Central memory CD4-positive, alpha-beta T cell (primary cell): ENCODE measurements around the gene TPGS1.

Experiments
- DNase-seq: peaks from one replicate; pipeline ENCODE4 v3.0.0; 2022

Gene TPGS1

GRCh38 chr19:522726-523125, 15.4 kb downstream of the TPGS1 start:
- DNase-seq: no peak

GRCh38 chr19:524062-524674, 16.9 kb downstream of the TPGS1 start:
- no peak for DNase-seq

GRCh38 chr19:525029-525428, 17.7 kb downstream of the TPGS1 start:
- no peak for DNase-seq

- no peak for DNase-seq
Observed at GRCh38 chr19:525857-526419, 18.6 kb downstream of the TPGS1 start.

- DNase-seq: peak; percentile 9
Observed at GRCh38 chr19:530134-531008, 23.1 kb downstream of the TPGS1 start.

GRCh38 chr19:531009-531752, 23.9 kb downstream of the TPGS1 start:
- DNase-seq: peak; percentile 92

- no peak for DNase-seq
Observed at GRCh38 chr19:531753-532560, 24.7 kb downstream of the TPGS1 start, which contains the start of gene CDC34. Gene CDC34 (plus strand): TSS chr19:531760. CDS start chr19:531932, 172 bp downstream.

GRCh38 chr19:532561-533363, 25.5 kb downstream of the TPGS1 start:
- peak; percentile 35 for DNase-seq

- DNase-seq: no peak
Observed at GRCh38 chr19:533364-534058, 26.2 kb downstream of the TPGS1 start.

GRCh38 chr19:534088-534487, 26.8 kb downstream of the TPGS1 start:
- DNase-seq: no peak

- no peak for DNase-seq
Observed at GRCh38 chr19:535017-535835, 27.9 kb downstream of the TPGS1 start.

GRCh38 chr19:536031-536880, 29.0 kb downstream of the TPGS1 start:
- DNase-seq: no peak

GRCh38 chr19:536881-537404, 29.6 kb downstream of the TPGS1 start:
- DNase-seq: no peak

GRCh38 chr19:538641-539428, 31.5 kb downstream of the TPGS1 start:
- DNase-seq: no peak

- DNase-seq: no peak
Observed at GRCh38 chr19:539429-540030, 32.2 kb downstream of the TPGS1 start.

- DNase-seq: no peak
Observed at GRCh38 chr19:540867-541637, 33.8 kb downstream of the TPGS1 start.
